Erythroblast (primary cell): ENCODE results near the gene DPH3.

Experiments
- GATA1 ChIP-seq: IDR thresholded peaks from 2 replicates; pipeline ENCODE4 v1.6.1; 2011; ENCODE audit warnings: low read depth, mild to moderate bottlenecking, control low read depth, low read length, moderate library complexity
- POLR2A ChIP-seq: IDR thresholded peaks from 2 replicates; pipeline ENCODE4 v1.6.1; 2011; ENCODE audit warnings: mild to moderate bottlenecking, low read length

DNA sequence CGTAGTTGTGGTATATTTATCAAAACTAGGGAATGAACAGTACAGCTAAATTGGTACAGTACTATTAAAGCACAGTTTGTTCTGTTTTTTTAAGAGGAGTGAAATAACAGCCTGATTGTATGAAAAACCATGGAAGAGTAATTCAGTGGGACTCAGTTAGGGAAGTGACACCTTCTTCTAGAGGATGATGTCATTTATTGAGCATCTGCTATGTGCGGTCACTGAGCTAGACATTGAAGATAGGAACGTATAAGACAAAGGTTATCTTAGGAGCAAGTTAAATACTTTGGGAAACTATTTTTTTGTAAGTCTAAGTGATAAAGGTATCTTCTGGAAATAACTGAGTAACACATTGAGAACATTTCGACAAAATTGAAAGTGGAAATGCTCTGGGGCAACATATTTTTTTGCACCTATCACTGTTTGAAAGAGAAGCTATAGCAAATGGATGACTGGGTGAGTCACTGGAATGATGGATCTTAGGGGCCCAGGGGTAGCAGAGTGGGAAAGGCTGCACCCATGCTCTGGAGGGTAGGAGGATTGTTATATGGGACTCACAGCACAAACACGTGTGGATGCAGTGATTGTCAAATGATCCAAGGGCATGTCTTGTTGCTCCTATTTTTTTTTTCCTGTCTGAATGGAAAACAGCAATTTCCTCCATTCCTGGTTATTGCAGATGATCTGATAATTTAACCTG, 43.2 kb upstream of the DPH3 start:
- no peak for TF ChIP-seq POLR2A
- TF ChIP-seq GATA1 = no peak
